GM21423 (cell line): ENCODE data around the gene LCLAT1.

Experiments used
- ATAC-seq: cut with Tn5 transposase; IDR thresholded peaks from one replicate; pipeline ENCODE4 v1.9.1; 2021; ENCODE audit warnings: mild to moderate bottlenecking, moderate library complexity; ENCODE audit not compliant: unreplicated experiment

The LCLAT1 gene

GRCh38 chr2:30663806-30664205 is 216.8 kb downstream of the LCLAT1 start:
- no peak for ATAC-seq

GRCh38 chr2:30664761-30665358 is 217.8 kb downstream of the LCLAT1 start:
- no peak for ATAC-seq

GRCh38 chr2:30665761-30666265 is 218.8 kb downstream of the LCLAT1 start:
- no peak for ATAC-seq

GRCh38 chr2:30666266-30666874 is 219.3 kb downstream of the LCLAT1 start:
- no peak for ATAC-seq

- ATAC-seq, result no peak
Observed at GRCh38 chr2:30670453-30670852, 223.4 kb downstream of the LCLAT1 start.

DNA sequence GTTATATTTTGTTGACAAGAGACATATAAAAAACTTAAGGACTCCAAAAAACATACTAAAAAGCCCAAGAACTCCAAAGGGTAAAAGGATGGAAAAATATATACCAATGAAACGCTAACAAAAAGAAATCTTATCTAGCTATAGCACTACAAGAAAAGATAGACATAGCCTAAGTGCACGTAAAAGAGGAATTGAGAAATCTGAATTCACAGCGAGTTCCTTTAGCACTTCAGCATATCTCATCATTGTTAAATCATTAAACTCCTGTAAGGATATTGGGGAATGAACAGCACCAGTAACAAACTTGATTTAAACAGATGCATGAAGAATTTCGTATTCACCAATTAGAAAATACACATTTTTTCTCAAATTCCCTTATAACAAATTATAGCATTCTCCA is 226.1 kb downstream of the LCLAT1 start:
- ATAC-seq, result no peak

DNA sequence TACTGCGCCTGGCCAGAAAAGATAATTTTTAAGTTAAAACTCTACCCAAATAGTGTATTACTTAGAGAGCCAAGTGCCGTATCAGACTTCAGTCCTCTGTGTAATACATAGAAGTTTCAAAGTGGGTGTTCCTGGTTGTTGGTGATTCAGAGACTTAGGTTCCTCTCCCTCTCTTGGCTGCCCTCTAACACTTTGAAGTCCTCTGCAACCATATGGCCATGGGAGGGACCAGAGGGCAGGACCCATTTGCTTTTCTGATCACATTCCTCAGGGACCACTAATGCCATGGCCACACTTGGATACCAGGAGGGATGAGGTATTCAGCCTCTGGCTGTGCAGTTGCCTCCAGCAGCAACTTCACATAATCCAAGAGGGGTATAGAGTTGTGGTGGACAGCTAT is 228.7 kb downstream of the LCLAT1 start:
- ATAC-seq, result no peak

- ATAC-seq, result no peak
Observed at GRCh38 chr2:30677231-30677630, 230.2 kb downstream of the LCLAT1 start.

DNA sequence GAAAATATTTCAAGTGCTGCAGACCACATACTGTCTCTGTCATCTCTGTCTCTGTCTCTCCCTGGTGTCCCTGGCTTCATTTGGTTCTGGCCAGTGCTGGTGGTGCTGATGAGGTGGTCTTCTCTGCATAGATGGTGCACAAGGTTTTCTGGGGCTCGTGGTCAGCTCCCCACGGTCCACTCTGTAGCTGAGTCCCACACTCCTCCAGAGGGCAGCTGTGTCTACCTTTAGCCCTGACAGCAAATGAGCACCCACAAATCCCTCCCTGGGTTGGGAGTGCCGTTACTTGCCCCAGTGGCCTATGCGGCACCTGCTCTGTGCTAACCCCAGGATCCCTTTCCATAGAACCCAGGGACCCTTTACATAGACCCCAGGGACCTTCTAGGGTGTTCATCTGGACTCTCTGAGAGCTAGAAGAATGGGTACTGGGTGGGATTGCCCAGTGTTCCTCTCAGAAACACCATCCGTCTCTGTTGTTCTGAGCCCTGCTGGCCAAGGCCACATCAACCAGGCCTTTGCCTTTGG is 230.9 kb downstream of the LCLAT1 start:
- ATAC-seq, result no peak

DNA sequence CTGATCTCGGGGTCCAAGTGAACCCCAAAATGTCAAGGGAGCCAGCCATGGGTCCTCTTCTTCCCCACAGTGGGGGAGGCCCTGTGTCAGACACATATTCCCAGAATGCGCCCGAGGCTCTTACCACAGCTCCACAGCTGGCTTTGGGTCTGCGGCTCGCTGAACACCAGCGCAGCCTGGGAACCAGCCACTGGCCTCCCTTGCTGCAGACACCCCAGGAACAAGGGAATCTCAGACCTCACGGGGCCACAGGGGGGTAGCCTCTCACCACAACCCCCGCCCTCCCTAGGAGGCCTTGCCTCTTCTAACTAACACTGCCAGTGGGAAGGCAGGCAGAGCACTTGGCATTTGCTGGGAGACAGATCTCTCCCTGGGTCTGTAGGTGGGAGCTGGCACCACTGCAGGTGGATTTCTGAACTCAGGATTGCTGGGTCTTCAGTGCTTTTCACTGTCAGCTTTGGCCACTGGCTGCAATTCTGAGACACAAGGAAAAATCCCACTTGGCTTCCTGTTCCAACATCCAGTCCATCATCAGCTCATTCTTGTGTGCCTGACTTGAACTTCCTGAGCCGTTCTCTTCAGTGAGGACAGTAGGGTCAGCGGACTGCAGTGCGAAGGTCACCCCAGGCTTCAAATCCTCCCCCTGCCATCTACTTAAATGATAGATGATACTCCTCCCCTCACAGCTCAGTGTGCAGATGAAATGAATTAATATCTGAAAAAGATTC is 231.5 kb downstream of the LCLAT1 start:
- no peak for ATAC-seq

DNA sequence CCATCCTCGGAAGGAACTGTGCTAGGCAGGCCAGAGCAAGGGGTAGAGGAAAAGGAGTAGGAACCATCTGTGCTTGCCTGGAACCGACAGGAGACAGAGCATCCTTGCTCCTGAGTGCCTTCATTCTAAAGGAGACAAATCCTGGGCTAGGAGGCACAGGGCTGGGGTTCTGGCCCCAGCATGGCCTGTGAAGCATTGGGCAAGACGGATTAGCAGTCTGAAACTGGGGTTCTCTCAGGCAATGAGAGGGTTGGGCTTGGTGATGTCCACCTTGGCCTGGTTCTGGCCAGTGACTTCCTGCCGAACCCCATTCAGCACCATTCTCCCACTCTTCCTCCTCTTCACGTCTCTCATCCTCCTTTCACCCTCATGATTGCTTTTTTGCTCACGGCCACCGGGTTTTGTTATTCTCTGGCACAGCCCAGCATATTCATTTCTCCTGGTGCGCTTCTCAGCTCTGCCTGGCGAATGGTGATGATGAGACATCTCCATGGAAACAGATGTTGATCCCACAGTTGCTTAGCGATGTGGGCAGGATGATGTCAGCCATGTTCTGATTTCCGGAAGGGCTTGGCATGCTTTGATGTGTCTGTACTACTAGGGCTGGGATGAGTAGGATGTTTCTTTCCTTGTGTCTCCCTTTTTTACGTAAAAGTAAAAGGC is 232.5 kb downstream of the LCLAT1 start:
- ATAC-seq, result no peak

- ATAC-seq, result no peak
Observed at GRCh38 chr2:30680121-30680520, 233.1 kb downstream of the LCLAT1 start.

- ATAC-seq, result no peak
Observed at GRCh38 chr2:30681022-30681421, 234.0 kb downstream of the LCLAT1 start.

DNA sequence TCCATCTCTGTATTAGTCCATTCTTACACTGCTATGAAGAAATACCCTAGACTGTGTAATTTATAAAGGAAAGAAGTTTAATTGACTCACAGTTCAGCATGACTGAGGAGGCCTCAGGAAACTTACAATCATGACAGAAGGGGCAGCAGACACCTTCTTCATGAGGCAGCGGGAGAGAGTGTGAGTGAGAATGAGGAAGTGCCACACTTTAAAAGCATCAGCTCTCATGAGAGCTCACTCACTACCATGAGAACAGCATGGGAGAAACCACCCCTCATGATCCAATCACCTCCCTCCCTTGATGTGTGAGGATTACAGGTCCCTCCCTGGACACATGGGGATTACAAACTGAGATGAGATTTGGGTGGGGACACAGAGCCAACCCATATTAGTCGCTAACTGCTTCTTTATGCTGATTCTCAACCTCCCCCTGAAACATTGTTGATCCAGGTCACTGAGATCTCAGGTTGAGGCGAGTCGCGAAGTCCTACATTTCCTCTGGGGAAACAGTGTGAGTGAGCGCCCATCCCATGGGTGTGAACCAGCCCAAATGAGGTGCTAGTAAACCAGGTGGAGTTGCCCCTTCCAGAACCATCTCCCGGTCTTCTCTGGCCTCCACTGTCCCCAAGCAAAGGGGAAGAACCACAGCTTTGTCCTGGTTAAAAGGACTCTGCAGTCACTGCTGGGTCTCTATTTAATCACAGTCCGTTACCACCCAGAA is 236.3 kb downstream of the LCLAT1 start:
- no peak for ATAC-seq

DNA sequence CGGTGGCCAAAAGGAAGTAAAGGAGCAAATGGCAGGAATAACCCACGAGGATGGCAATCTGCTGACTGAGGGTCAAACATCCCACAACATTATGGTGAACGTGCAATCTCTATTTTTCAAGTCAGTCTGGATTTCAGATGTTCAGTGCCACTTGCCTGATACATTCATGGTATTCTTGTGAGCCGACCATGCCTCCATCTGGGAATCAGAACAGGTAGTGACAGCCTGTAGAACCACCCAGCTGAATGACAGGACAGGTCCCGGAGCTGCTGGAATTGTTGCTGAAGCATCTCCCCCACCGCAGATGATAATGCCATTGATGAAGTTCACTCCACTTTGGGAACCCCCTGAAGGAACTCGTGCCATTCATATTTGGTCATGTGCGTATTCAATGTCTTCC is 237.0 kb downstream of the LCLAT1 start:
- ATAC-seq, result no peak

DNA sequence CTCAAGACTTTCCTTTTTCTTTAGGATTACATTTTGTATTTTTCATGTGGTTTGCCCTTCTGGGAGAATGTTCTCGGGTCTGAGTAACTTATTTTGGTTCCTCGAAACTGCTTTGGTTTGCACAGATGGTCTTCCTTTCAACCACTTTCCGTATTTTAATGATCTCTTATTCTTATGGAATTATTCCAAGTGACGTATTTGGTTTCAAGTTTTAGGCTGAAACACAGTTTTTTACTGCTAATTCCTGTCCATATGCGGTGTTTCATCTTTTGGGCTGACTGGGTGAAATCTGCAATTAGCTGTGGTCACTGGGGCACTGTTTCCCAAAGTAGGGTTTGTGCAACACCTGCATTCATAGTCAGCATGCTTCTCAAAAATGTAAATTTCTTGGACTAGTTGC is 237.5 kb downstream of the LCLAT1 start:
- no peak for ATAC-seq

DNA sequence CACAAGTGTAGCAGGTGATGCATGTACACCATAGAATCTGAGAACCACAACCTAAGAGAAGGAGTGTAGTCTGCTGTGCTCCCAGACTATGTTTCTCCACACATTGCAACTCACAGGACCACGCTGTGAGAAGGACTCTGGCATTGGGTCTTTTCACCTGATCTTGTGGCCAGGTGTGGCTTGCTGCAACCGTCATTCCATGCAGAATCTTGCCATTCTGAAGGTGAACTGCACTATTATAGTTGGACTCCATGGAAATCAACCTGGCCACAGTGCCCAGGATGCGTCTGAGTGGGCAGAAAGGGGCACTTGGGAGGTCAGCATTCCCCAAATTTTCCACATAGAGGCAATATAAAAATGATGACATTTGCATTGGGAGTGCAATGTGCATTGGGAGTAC is 237.9 kb downstream of the LCLAT1 start:
- ATAC-seq, result no peak

GRCh38 chr2:30686000-30686399 is 239.0 kb downstream of the LCLAT1 start:
- ATAC-seq, result no peak

DNA sequence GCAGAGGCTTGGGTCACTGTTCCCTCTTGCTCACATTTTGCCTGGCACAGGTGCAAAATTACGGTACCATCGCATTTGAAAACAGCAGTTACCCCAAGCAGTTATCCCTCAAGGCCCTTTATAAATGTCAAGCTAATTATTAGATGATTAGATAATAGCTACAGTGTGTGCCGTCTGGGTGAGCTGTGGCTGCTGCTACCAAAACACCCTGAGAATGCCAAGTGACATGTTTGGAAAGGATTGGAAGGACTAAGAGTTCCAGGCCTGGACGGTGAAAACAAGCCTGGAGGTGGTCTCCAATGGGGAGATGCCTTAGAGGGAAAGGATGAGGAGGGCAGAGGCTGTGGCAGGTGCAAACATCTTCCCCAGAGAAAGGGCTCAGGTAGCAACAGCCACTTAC is 239.6 kb downstream of the LCLAT1 start:
- no peak for ATAC-seq

- no peak for ATAC-seq
Observed at GRCh38 chr2:30688956-30689401, 241.9 kb downstream of the LCLAT1 start.
